Measurements from ENCODE around the gene TPGS1.

TPGS1 gene

GRCh38 chr19:522726-523125 is 15.4 kb downstream of the TPGS1 start:
- no peak for DNase-seq

GRCh38 chr19:524062-524674 is 16.9 kb downstream of the TPGS1 start:
- DNase-seq: no peak

- DNase-seq: no peak
Observed at GRCh38 chr19:525029-525428, 17.7 kb downstream of the TPGS1 start.

- DNase-seq: no peak
Observed at GRCh38 chr19:525857-526419, 18.6 kb downstream of the TPGS1 start.

- no peak for DNase-seq
Observed at GRCh38 chr19:530134-531008, 23.1 kb downstream of the TPGS1 start.

GRCh38 chr19:531009-531752 is 23.9 kb downstream of the TPGS1 start:
- DNase-seq: no peak

GRCh38 chr19:531753-532560 is 24.7 kb downstream of the TPGS1 start, which contains the start of gene CDC34:
TSS of gene CDC34 (plus strand) at chr19:531760. CDS start at chr19:531932, 172 bp downstream.
- DNase-seq: no peak

GRCh38 chr19:532561-533363 is 25.5 kb downstream of the TPGS1 start:
- DNase-seq: peak in 1 of 2 experiments; percentile 74

- no peak for DNase-seq
Observed at GRCh38 chr19:533364-534058, 26.2 kb downstream of the TPGS1 start.

- no peak for DNase-seq
Observed at GRCh38 chr19:534088-534487, 26.8 kb downstream of the TPGS1 start.

- no peak for DNase-seq
Observed at GRCh38 chr19:535017-535835, 27.9 kb downstream of the TPGS1 start.

GRCh38 chr19:536031-536880 is 29.0 kb downstream of the TPGS1 start:
- no peak for DNase-seq

- no peak for DNase-seq
Observed at GRCh38 chr19:536881-537404, 29.6 kb downstream of the TPGS1 start.

GRCh38 chr19:538641-539428 is 31.5 kb downstream of the TPGS1 start:
- no peak for DNase-seq

GRCh38 chr19:539429-540030 is 32.2 kb downstream of the TPGS1 start:
- DNase-seq: no peak

- no peak for DNase-seq
Observed at GRCh38 chr19:540867-541637, 33.8 kb downstream of the TPGS1 start.
